ENCODE results near the gene ENOX2. TPM values are rescaled to one million over a fixed set of nuclear protein-coding genes. Genes with fewer than 3 reads are reported as not detected.

The ENOX2 gene
- polyA plus RNA-seq, 1 donor from 2014 or later: 19.1 TPM

GRCh38 chrX:130575831-130576389 lies 327.1 kb downstream of the ENOX2 start:
- H3K4me1 Mint-ChIP-seq: peaks cover 0 to 6% (median 2%) of the 10 kb centered on the region in 3 donors
- peak overlapping the region in 1 of 4 donors; percentile 56 for H3K4me3 Mint-ChIP-seq
- H3K27ac Mint-ChIP-seq: no peak overlapping the region
- peaks cover 1% of the 10 kb centered on the region for H3K36me3 Mint-ChIP-seq
- H3K27me3 Mint-ChIP-seq: peaks cover 7% of the 10 kb centered on the region
- no peaks in the 10 kb centered on the region for H3K9me3 Mint-ChIP-seq

Other genes with a start within 250 kb of the ENOX2 start
- gene ARHGAP36, start 155.1 kb upstream of the ENOX2 start, polyA plus RNA-seq: not detected

Data from IgD-negative memory B cell (primary cell).